Measurements from ENCODE around the gene CAMK1D. TPM values are rescaled to one million over a fixed set of nuclear protein-coding genes. Genes with fewer than 3 reads are reported as not detected.

CAMK1D gene
- polyA plus RNA-seq, 3 donors: 2.2 to 9.7 (median 8.4) TPM

- 51 to 67% (median 57%) methylated on average over 8 of the region's 8 CpGs for WGBS, 3 donors
- no peak overlapping the region for H3K27ac ChIP-seq (ENCODE audit: low read depth, low read length)
These were observed 433.2 kb downstream of the CAMK1D start for GRCh38 chr10:12782537-12782936.

DNA sequence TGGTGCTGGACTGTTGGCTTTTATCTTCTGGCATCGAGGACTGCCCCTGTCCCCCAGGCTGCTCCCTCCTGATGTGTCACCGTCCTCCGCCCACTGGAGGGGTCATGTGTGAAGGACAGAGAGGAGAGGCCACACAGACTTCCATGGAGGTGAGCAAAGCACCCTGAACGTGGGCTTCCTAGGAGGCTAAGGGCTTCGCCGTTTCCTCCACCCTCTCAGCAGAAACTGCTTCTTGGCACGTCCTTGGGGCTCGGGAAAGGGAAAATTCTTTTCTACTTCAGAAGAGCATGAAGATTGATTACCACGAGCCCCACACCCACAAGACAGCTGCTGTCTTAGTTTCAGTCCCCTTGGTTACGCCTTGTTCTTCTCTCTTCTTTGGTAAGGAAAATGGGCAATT is 433.9 kb downstream of the CAMK1D start:
- H3K27ac ChIP-seq (ENCODE audit: low read depth, low read length): no peak overlapping the region
- 75 to 85% (median 81%) methylated on average over 10 of the region's 10 CpGs for WGBS, 3 donors

GRCh38 chr10:12784646-12785045 is 435.3 kb downstream of the CAMK1D start:
- WGBS, 3 donors: 93 to 96% (median 93%) methylated on average over 6 of the region's 6 CpGs
- no peak overlapping the region for H3K27ac ChIP-seq (ENCODE audit: low read depth, low read length)

- WGBS, 3 donors: 78 to 88% (median 85%) methylated on average over 12 of the region's 12 CpGs
These were observed 436.1 kb downstream of the CAMK1D start for GRCh38 chr10:12785415-12785831.

GRCh38 chr10:12787297-12787696 is 437.9 kb downstream of the CAMK1D start:
- WGBS, 3 donors: 87 to 88% (median 87%) methylated on average over 12 of the region's 12 CpGs
- no peak overlapping the region for H3K27ac ChIP-seq (ENCODE audit: low read depth, low read length)

More at GRCh38 chr10:12785415-12785831, 436.1 kb downstream of the CAMK1D start:
- H3K27ac ChIP-seq (ENCODE audit: low read depth, low read length): no peak overlapping the region

- WGBS, 3 donors: 85 to 88% (median 86%) methylated on average over 10 of the region's 10 CpGs
- H3K27ac ChIP-seq (ENCODE audit: low read depth, low read length): no peak overlapping the region
These were observed 438.9 kb downstream of the CAMK1D start for GRCh38 chr10:12788277-12788676.

DNA sequence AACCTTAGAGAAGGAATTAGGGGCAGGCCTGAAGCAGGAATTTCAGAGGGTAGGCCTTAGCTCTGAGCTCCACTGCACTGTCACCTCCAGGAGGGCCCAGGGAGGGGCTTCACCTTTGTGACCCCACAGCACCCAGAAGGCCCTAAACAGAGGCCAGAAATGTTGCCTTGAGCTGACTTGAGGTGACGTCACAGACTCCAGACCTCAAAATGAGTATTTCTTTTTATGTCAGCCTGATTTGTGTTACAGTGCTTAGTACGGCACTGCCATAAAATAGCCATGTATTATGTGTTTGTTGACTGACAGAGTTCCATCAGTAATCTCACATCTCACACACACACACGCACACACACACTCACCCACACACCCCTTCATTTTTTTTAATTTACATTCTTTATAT is 440.9 kb downstream of the CAMK1D start:
- WGBS, 3 donors: 84 to 89% (median 85%) methylated on average over 3 of the region's 3 CpGs

DNA sequence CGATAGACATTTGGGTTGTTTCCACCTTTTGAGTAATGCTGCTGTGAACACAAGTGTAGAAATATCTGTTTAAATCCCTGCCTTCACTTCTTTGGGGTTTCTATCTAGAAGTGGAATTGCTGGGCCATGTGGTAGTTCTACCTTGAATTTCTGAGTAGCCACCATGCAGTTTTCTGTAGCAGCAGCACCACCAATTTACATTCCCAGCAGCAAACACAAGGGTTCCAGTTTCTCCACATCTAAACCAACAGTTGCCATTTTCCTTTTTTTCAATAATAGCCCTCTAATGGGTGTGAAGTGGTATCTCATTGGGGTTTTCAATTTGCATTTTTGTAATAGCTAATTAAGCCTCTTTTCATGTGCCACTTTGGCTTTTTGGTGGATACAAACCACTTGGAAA is 442.4 kb downstream of the CAMK1D start:
- H3K27ac ChIP-seq (ENCODE audit: low read depth, low read length): no peak overlapping the region
- 95 to 100% (median 100%) methylated on average over 1 of the region's 1 CpG for WGBS, 3 donors

More for the DNA sequence above, 440.9 kb downstream of the CAMK1D start:
- no peak overlapping the region for H3K27ac ChIP-seq (ENCODE audit: low read depth, low read length)

DNA sequence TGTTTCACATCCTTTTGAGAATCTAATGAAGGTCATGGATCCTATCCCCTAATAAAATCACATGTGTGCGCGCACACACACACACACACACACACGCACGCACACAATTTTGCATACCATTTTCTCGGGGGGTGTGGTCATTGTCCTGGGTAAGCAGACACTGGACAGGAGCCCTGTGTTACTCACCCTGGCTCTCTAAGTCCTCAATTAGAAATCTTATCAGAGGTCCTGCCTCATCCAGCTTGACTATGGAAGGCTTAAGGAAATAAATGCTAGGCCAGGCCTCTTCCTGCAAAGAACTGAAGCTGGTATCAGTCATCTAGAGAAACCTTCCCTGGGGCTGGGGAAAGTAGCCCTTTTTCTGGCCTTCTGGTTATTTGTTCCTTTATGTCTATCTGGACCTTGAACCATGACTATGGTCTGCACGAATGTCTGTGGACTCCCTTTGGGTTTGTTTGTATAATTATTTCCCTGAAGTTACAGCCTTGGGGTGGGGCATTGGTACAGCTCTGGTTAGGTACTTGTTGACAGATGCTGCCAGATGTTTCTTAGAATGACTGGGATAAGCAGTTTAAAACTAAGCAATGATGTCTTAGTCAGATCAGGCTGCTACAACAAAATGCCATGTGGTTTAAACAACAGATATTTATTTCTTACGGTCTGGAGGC is 443.7 kb downstream of the CAMK1D start:
- 81 to 88% (median 88%) methylated on average over 7 of the region's 7 CpGs for WGBS, 3 donors

GRCh38 chr10:12795315-12796110 is 446.2 kb downstream of the CAMK1D start:
- 77 to 78% (median 77%) methylated on average over 20 of the region's 20 CpGs for WGBS, 3 donors
- H3K27ac ChIP-seq (ENCODE audit: low read depth, low read length): no peak overlapping the region

More for the DNA sequence above, 443.7 kb downstream of the CAMK1D start:
- H3K27ac ChIP-seq (ENCODE audit: low read depth, low read length): no peak overlapping the region

- WGBS, 3 donors: 78 to 94% (median 79%) methylated on average over 13 of the region's 13 CpGs
- no peak overlapping the region for H3K27ac ChIP-seq (ENCODE audit: low read depth, low read length)
These were observed 447.2 kb downstream of the CAMK1D start for GRCh38 chr10:12796401-12797160.

DNA sequence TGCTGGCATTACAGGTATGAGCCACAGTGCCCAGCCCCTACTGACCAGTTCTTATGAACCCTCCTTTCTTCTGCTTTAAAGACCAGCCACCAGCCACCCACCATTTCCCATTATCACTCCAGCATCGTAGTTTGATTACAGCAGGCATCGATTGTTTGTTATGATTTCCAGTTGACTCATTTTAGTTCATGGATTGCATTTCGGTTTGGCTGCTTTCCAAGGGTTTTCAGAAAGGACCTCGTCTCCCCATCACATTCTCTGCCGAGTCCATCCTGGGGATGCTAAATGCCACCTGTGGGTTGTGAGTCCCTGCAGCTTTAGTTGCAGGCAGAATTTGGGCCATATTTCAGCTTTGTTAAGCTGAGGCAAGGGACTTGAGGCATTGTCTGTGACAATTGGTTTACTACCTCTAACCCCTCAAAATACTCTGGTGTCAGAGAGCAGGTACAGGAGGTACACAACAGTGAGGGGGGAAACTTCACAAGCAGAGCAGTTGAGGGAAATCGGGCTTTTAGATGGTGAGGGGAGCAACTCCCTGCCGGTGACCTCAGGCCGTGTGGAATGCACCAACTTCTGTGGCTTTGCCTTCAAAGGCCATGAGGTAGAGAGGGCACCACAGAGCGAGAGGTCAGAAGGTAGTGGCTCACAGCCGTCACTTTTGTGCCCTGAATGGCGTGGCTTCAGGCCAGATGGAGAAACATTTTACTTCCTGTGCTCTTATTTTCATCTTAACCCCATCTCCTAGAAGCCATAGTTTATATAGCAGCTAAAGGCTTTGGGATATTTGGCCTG is 448.3 kb downstream of the CAMK1D start:
- 83 to 85% (median 84%) methylated on average over 11 of the region's 11 CpGs for WGBS, 3 donors
- H3K27ac ChIP-seq (ENCODE audit: low read depth, low read length): no peak overlapping the region

- 95% methylated on average over 12 of the region's 12 CpGs for WGBS, 3 donors
- H3K27ac ChIP-seq (ENCODE audit: low read depth, low read length): no peak overlapping the region
These were observed 449.8 kb downstream of the CAMK1D start for GRCh38 chr10:12799144-12799543.

GRCh38 chr10:12799714-12800113 is 450.4 kb downstream of the CAMK1D start:
- no peak overlapping the region for H3K27ac ChIP-seq (ENCODE audit: low read depth, low read length)
- 78 to 89% (median 88%) methylated on average over 5 of the region's 5 CpGs for WGBS, 3 donors

GRCh38 chr10:12800302-12800701 is 451.0 kb downstream of the CAMK1D start:
- H3K27ac ChIP-seq (ENCODE audit: low read depth, low read length): no peak overlapping the region
- WGBS, 3 donors: 62 to 93% (median 92%) methylated on average over 4 of the region's 4 CpGs

GRCh38 chr10:12801214-12802087 is 452.1 kb downstream of the CAMK1D start:
- 84 to 93% (median 93%) methylated on average over 3 of the region's 3 CpGs for WGBS, 3 donors
- no peak overlapping the region for H3K27ac ChIP-seq (ENCODE audit: low read depth, low read length)

- no peak overlapping the region for H3K27ac ChIP-seq (ENCODE audit: low read depth, low read length)
- WGBS, 3 donors: 85 to 87% (median 86%) methylated on average over 4 of the region's 4 CpGs
These were observed 454.4 kb downstream of the CAMK1D start for GRCh38 chr10:12803776-12804175.
